ENCODE measurements around the gene NOSTRIN.

GRCh38 chr2:168801471-168801870 lies 966 bp upstream of the NOSTRIN start:
- no peak for TF ChIP-seq POLR2A (IDR thresholded peaks at IDR 0.05)
- TF ChIP-seq, protein P1, sequence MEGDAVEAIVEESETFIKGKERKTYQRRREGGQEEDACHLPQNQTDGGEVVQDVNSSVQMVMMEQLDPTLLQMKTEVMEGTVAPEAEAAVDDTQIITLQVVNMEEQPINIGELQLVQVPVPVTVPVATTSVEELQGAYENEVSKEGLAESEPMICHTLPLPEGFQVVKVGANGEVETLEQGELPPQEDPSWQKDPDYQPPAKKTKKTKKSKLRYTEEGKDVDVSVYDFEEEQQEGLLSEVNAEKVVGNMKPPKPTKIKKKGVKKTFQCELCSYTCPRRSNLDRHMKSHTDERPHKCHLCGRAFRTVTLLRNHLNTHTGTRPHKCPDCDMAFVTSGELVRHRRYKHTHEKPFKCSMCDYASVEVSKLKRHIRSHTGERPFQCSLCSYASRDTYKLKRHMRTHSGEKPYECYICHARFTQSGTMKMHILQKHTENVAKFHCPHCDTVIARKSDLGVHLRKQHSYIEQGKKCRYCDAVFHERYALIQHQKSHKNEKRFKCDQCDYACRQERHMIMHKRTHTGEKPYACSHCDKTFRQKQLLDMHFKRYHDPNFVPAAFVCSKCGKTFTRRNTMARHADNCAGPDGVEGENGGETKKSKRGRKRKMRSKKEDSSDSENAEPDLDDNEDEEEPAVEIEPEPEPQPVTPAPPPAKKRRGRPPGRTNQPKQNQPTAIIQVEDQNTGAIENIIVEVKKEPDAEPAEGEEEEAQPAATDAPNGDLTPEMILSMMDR (IDR thresholded peaks at IDR 0.05), result no peak
